Right ventricle myocardium superior (tissue), 1 donor: ENCODE measurements around the gene PIK3C3. TPM values are rescaled to one million over a fixed set of nuclear protein-coding genes. Genes with fewer than 3 reads are reported as not detected.

Source experiments
- ATAC-seq: fragments of 200-7000 bp; cut with Tn5 transposase; one replicate; pipeline ENCODE4 v1.9.1; 2020; ENCODE audit warnings: mild to moderate bottlenecking; ENCODE audit not compliant: poor library complexity
- DNase-seq: peaks from one replicate; pipeline ENCODE4 v3.0.0-alpha.2; 2020
- intact Hi-C: fragments of 100-400 bp; cut with DNase I; formaldehyde crosslinking; loops from one replicate; pipeline ENCODE4 v1.11.2; 2022
- total RNA-seq: library from RNA; stranded (reverse); fragmentation: NEBNext Ultra II Directional; extraction: Animal tissue kit (Norgen Biotek cat#: 25700); gene quantifications from one replicate; pipeline ENCODE4 v1.2.1, GENCODE V29; 2021
- donor health status: DM: no; HTN: yes; CAD: no; lungs with severe emphysema.

Gene PIK3C3
- total RNA-seq, 1 donor from 2014 or later = 26.5 TPM

GRCh38 chr18:41955688-41956087, 654 bp downstream of the PIK3C3 start:
- no peak for ATAC-seq
- no peak for DNase-seq
- intact Hi-C loops = no loop called here

- intact Hi-C loops = no loop called here
- DNase-seq (no peak), ATAC-seq (no peak)
Observed at GRCh38 chr18:41959045-41959444, 4.0 kb downstream of the PIK3C3 start.

- DNase-seq (no peak), ATAC-seq (peak; percentile 42)
- intact Hi-C loops = no loop called here
Observed at GRCh38 chr18:41965634-41966255, 10.7 kb downstream of the PIK3C3 start.

GRCh38 chr18:41966943-41967342, 11.9 kb downstream of the PIK3C3 start:
- DNase-seq (no peak), ATAC-seq (peak; percentile 35)
- intact Hi-C loops = no loop called here

- DNase-seq (no peak), ATAC-seq (peak; percentile 71)
- intact Hi-C loops = no loop called here
Observed at GRCh38 chr18:41967680-41968079, 12.6 kb downstream of the PIK3C3 start.

GRCh38 chr18:41969881-41970280, 14.8 kb downstream of the PIK3C3 start:
- no peak for DNase-seq
- intact Hi-C loops = no loop called here
- ATAC-seq = no peak

- intact Hi-C loops = no loop called here
- ATAC-seq (no peak), DNase-seq (no peak)
Observed at GRCh38 chr18:41972067-41972925, 17.3 kb downstream of the PIK3C3 start.

GRCh38 chr18:41973983-41974382, 18.9 kb downstream of the PIK3C3 start:
- intact Hi-C loops = no loop called here
- no peak for ATAC-seq
- no peak for DNase-seq

- DNase-seq (no peak), ATAC-seq (no peak)
- intact Hi-C loops = no loop called here
Observed at GRCh38 chr18:41974796-41975201, 19.8 kb downstream of the PIK3C3 start.

- DNase-seq (no peak), ATAC-seq (no peak)
- intact Hi-C loops = no loop called here
Observed at GRCh38 chr18:41975284-41975683, 20.2 kb downstream of the PIK3C3 start.

- intact Hi-C loops = no loop called here
- DNase-seq = no peak
- no peak for ATAC-seq
Observed at GRCh38 chr18:41977233-41977632, 22.2 kb downstream of the PIK3C3 start.

GRCh38 chr18:41982942-41983660, 28.1 kb downstream of the PIK3C3 start:
- intact Hi-C loops = no loop called here
- ATAC-seq = no peak

GRCh38 chr18:41985914-41986313, 30.9 kb downstream of the PIK3C3 start:
- intact Hi-C loops = no loop called here
- DNase-seq = no peak
- ATAC-seq = no peak

More at GRCh38 chr18:41982942-41983660, 28.1 kb downstream of the PIK3C3 start:
- DNase-seq = no peak

- intact Hi-C loops = no loop called here
- no peak for ATAC-seq
Observed at GRCh38 chr18:41989508-41989907, 34.5 kb downstream of the PIK3C3 start.

GRCh38 chr18:41992066-41992465, 37.0 kb downstream of the PIK3C3 start:
- intact Hi-C loops = no loop called here
- no peak for DNase-seq
- no peak for ATAC-seq

More at GRCh38 chr18:41989508-41989907, 34.5 kb downstream of the PIK3C3 start:
- no peak for DNase-seq

- no peak for ATAC-seq
- intact Hi-C loops = no loop called here
Observed at GRCh38 chr18:41992703-41993102, 37.7 kb downstream of the PIK3C3 start.

GRCh38 chr18:41993151-41993550, 38.1 kb downstream of the PIK3C3 start:
- intact Hi-C loops = no loop called here

More at GRCh38 chr18:41992703-41993102, 37.7 kb downstream of the PIK3C3 start:
- no peak for DNase-seq

GRCh38 chr18:41996020-41996419, 41.0 kb downstream of the PIK3C3 start:
- intact Hi-C loops = no loop called here
- ATAC-seq (no peak), DNase-seq (no peak)

More at GRCh38 chr18:41993151-41993550, 38.1 kb downstream of the PIK3C3 start:
- ATAC-seq = no peak
- DNase-seq = no peak

- intact Hi-C loops = no loop called here
- no peak for ATAC-seq
- no peak for DNase-seq
Observed at GRCh38 chr18:41999751-42000150, 44.7 kb downstream of the PIK3C3 start.
